DMS79 (cell line): ENCODE measurements around the gene ABCA3.
A peak's percentile ranks its signal among the peaks of the same experiment; 100 is the strongest.

Source experiments
- DNase-seq: peaks from one replicate; lab custom pipeline; 2025; lab: John Stamatoyannopoulos, UW

Gene ABCA3

GRCh38 chr16:2308089-2308962, 32.2 kb downstream of the ABCA3 start:
- DNase-seq: peak; percentile 77

- no peak for DNase-seq
Measured at GRCh38 chr16:2299915-2300192, 40.7 kb downstream of the ABCA3 start.

- no peak for DNase-seq
Measured at GRCh38 chr16:2299121-2299914, 41.2 kb downstream of the ABCA3 start.

- no peak for DNase-seq
Measured at GRCh38 chr16:2298621-2299020, 41.9 kb downstream of the ABCA3 start.

- no peak for DNase-seq
Measured at GRCh38 chr16:2297506-2297860, 43.0 kb downstream of the ABCA3 start.

- no peak for DNase-seq
Measured at GRCh38 chr16:2296661-2297505, 43.6 kb downstream of the ABCA3 start.

GRCh38 chr16:2295056-2295798, 45.3 kb downstream of the ABCA3 start:
- no peak for DNase-seq

- no peak for DNase-seq
Measured at GRCh38 chr16:2292221-2292620, 48.3 kb downstream of the ABCA3 start.

GRCh38 chr16:2289282-2289681, 51.2 kb downstream of the ABCA3 start:
- no peak for DNase-seq

GRCh38 chr16:2288726-2289125, 51.8 kb downstream of the ABCA3 start:
- DNase-seq: no peak

GRCh38 chr16:2287916-2288547, 52.5 kb downstream of the ABCA3 start:
- DNase-seq: no peak

- no peak for DNase-seq
Measured at GRCh38 chr16:2286550-2286949, 54.0 kb downstream of the ABCA3 start.

- no peak for DNase-seq
Measured at GRCh38 chr16:2285731-2286191, 54.8 kb downstream of the ABCA3 start.

- no peak for DNase-seq
Measured at GRCh38 chr16:2284797-2285576, 55.5 kb downstream of the ABCA3 start.

- no peak for DNase-seq
Measured at GRCh38 chr16:2284001-2284770, 56.3 kb downstream of the ABCA3 start.

GRCh38 chr16:2282866-2283555, 57.5 kb downstream of the ABCA3 start:
- DNase-seq: no peak

- DNase-seq: no peak
Measured at GRCh38 chr16:2282262-2282661, 58.3 kb downstream of the ABCA3 start.

- no peak for DNase-seq
Measured at GRCh38 chr16:2280981-2281542, 59.5 kb downstream of the ABCA3 start.

GRCh38 chr16:2280461-2280860, 60.1 kb downstream of the ABCA3 start:
- no peak for DNase-seq
